ENCODE results near the gene FGF19.
A peak's percentile ranks its signal among the peaks of the same experiment; 100 is the strongest.
"Not testable (repeated sequence)": the region's sequence is repeated elsewhere in the genome, so short reads cannot be mapped to it uniquely, and the experiment has no call there.

FGF19 gene

GRCh38 chr11:69695995-69696394 is 7.8 kb downstream of the FGF19 start:
- DNase-seq (ENCODE audit: low read depth): not testable (repeated sequence)

- no peak for DNase-seq (ENCODE audit: low read depth)
These were observed 8.2 kb downstream of the FGF19 start for GRCh38 chr11:69695581-69695980.

GRCh38 chr11:69694781-69695180 is 9.0 kb downstream of the FGF19 start:
- DNase-seq (ENCODE audit: low read depth): no peak

DNA sequence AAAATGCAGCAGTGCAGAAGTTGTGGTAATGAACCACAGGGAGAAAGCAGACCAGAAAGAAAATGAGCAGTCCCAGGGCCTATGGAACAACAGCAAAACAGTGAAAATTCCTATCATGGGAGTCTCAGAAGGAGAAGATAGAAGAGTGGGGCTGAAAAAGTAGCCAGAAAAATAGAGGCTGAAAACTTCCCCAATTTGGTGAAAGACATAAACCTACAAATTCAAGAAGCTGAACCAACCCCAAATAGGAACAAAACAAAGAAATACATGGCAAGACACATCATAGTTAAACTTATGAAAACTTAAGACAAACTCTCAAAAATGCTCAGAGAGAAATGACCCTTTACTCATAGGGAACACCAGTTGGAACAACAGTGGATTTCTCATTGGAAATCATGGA is 11.4 kb downstream of the FGF19 start:
- DNase-seq (ENCODE audit: low read depth): no peak

DNA sequence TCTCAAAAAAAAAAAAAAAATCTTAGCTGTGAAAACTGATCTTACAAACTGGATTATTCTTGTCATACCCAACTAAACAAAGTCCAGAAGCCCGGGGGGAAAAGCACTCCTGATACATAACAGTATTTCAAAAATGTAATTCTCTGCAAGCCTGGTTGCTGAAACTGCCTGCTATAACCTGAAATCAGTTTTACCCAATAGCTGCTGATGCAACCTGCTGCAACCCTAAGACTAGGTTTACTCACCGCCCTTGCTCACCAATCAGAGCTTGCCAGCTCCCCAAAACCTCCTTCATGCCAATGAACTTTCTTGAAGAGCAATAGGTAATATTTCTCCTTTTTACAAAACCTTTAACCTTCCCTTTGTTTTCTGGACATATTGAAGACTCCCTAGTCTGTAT is 12.4 kb downstream of the FGF19 start:
- no peak for DNase-seq (ENCODE audit: low read depth)

DNA sequence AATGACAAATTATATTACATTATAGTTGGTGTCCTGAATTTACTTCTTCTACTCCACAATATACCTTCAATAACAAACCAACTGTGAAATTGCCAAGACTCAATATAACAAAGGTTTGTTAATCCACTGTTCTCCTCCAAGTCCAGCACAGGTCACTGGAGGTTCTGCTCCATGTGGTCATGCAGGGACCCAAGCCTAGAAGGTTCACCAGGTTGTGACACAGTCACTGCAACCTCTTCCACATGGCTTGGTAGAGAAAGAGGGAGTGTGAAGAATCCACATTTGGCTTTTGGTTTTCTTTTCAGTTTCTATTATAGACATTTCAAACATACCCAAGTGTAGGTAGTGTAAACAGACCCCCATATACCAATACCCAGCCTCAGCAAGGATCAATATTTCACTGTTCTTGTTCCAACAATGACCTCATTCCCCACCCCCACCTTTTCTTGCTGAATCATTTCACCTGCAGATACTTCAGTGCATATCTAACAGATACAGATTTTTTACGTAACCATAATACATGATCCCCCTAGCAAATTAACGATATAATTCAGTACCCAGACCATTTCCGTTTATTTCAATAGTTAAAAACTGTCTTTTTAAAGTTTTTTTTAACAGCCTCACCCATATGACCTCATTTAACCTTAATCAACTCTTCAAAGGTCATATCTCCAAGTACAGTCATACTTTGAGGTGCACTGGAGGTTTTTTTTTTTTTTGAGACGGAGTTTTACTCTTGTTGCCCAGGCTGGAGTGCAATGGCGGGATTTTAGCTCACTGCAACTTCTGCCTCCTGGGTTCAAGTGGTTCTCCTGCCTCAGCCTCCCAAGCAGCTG is 14.1 kb downstream of the FGF19 start:
- no peak for DNase-seq (ENCODE audit: low read depth)

- not testable (repeated sequence) for DNase-seq (ENCODE audit: low read depth)
These were observed 15.7 kb downstream of the FGF19 start for GRCh38 chr11:69687969-69688771.

DNA sequence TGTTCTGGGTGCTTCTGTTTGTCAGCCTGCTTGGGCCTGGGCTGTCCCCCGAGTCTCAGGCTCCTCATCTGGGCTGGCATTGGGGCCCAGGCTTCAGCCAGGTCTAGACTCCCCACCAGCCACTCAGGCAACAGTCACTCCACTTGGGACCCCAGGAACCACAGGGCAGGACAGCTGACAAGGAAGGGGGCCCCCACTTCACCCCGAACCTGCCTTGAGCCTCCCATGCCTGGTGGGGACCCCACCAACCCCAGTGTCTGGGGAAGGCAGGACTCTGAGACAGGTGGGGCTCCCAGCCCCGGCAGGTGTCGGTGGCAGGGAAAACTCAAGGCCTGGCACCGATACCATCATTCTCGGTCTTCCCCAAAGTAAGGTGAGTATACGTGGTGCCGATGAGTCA is 17.0 kb downstream of the FGF19 start:
- no peak for DNase-seq (ENCODE audit: low read depth)

DNA sequence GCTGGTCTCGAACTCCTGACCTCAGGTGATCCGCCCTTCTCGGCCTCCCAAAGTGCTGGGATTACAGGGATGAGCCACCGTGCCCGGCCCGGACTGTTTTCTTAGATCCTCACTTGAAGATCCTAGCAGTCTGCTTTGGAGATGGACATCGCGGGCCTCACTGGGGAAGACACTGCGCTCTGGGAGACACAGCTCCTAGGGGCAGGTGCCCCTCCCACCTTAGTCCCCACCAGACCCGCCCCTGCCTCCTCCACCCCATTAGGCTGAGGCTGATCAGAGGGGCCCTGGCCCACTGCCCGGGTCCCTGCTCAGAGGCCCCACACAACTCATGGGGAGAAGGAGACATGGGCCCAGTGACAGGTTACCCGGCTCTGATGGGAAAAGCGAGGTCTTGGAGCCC is 17.4 kb downstream of the FGF19 start:
- DNase-seq (ENCODE audit: low read depth): no peak

DNA sequence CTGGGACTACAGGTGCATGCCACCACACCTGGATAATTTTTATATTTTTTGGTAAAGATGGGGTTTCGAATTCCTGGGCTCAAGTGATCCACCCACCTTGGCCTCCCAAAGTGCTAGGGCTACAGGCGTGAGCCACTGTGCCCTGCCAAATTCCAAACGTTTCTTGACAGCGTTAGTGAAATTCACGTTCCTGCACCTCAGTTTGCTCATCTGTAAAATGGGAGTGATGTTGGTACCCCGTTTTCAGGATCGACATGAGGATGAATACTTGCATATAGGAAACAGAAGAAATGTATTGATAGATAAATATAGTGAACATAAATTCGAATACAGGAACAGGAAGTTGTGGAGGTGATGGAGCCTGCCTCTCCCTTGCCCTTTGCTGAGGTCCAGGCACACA is 18.5 kb downstream of the FGF19 start:
- DNase-seq (ENCODE audit: low read depth): no peak

DNA sequence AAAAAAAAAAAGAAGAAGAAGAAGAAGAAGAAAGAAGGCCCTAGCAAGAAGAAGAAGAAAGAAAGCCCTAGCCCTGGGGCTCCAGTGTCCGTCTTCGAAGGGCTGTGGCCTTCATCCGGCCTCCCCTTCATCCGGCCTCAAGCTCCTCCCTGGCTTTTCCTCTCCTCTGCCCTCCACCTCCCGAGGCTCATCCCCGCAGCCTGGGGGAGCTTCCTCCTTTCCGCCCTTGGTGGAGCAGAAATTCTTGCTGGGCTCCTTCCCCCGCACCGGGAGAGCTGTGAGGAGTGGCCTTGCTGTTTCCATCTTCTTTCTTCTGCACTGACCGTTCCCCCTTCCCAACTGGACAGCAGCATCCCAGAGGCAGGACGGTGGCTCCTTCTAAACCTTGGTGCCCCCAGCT is 19.2 kb downstream of the FGF19 start:
- DNase-seq (ENCODE audit: low read depth): no peak

GRCh38 chr11:69683764-69684333 is 20.0 kb downstream of the FGF19 start:
- DNase-seq (ENCODE audit: low read depth): no peak

DNA sequence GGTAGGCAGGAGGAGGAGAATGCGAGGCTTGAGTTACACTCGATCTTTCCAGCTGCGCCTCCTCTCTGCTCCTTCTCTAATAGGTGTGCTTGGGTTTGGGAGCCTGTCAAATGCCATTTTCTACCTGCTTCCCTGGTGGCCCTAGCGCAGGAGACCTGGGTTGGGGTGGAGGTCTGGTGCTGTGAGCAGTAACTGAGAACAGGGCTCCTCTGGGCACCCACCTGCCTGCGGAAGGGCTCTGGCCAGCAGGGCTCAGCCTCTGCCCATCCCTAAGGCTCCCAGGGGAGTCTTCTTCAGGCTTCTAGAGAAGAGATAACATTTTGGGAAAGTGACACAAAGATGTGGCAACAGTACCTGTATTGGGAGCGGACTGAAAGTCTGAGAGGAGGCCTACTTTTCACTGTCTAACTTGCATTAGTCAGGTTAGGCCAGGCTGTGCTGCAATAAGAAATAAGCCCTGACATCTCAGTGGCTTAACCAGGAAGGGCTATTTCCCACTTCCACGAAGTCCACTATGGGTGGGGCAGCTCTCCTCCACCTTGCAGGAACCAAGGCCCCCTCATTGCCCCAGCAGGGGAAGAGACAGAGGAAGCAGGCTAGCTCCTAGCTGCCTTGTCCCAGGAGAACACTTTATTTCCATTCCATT is 21.0 kb downstream of the FGF19 start:
- DNase-seq (ENCODE audit: low read depth): no peak

DNA sequence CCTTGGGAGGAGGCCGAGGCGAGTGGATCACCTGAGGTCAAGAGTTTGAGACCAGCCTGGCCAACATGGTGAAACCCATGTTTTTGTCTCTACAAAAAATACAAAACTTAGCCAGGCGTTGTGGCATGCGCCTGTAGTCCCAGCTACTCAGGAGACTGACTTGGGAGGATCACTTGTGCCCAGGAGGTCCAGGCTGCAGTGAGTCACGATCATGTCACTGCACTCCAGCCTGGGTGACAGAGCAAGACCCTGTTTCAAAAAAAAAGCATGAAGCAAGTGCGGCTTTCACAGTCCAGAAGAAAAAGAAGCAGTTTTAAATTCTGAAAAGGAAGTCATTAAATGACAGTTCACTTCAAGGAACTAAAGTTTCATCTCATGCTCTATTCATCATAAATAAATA is 21.6 kb downstream of the FGF19 start:
- no peak for DNase-seq (ENCODE audit: low read depth)

DNA sequence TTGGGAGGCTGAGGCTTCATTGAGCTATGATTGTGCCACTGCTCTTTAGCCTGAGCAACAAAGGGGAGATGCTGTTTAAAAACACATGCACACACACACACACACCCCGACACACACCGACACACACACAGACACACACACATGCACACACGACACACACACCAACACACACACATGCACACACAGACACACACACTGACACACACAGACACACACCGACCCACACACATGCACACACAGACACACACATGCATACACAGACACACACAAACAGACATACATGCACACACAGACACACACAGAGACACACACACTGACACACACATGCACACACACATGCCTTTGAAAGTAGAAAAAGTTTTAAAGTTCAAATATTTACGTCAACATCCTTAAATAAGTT is 23.1 kb downstream of the FGF19 start:
- DNase-seq (ENCODE audit: low read depth): no peak

DNA sequence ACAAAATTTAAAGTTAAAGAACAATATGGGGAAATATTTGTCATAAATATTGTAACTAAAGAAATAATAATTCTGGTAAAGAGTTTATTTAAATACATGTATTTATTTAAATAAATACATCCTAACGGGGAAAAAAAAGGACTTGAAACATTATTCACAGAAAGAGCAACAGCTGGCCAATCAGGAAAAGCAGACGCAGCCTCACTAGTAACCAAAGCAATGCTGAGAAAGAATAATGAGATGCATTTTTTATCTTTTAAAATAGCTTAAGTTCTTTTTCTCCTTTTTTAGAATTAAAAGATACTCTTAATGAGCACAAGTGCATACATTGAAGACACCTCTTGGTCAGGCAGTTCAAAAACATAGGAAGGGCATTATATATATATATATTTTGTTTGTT is 26.1 kb downstream of the FGF19 start:
- no peak for DNase-seq (ENCODE audit: low read depth)

GRCh38 chr11:69674886-69675714 is 28.7 kb downstream of the FGF19 start, which contains the start of gene LTO1:
Gene LTO1, minus strand, starts transcription at chr11:69675353. Its CDS starts 114 bp downstream, at chr11:69675239.
- peak; percentile 86 for DNase-seq (ENCODE audit: low read depth)

DNA sequence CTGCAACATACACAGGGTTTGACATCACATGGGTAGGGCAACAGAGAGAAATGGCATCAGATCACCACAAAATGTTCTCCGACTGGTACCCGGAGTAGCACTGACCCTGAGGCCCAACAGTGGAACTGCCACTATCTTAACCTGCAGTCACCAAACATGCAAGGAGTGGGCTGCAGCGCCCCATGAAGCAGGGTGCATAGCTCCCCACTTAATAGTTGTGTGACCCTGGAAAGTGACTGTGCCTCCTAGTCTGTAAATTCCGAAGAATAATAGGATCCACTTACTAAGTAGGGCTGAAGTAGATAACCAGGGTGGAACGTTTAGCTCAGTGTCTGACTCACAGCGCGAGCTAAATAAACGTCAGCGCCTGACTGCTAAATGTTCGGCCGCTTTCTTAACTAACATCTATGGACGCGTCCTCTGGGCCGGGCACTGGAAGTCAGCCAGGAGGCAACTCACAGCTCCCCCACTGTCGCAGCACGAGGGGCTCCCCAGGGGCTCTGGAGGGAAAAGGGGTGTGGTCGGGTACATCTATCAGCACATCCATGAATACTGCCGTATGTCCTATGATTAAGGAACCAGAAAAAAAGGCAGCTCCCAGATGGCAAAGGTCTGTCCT is 29.4 kb downstream of the FGF19 start:
- peak; percentile 40 for DNase-seq (ENCODE audit: low read depth)

DNA sequence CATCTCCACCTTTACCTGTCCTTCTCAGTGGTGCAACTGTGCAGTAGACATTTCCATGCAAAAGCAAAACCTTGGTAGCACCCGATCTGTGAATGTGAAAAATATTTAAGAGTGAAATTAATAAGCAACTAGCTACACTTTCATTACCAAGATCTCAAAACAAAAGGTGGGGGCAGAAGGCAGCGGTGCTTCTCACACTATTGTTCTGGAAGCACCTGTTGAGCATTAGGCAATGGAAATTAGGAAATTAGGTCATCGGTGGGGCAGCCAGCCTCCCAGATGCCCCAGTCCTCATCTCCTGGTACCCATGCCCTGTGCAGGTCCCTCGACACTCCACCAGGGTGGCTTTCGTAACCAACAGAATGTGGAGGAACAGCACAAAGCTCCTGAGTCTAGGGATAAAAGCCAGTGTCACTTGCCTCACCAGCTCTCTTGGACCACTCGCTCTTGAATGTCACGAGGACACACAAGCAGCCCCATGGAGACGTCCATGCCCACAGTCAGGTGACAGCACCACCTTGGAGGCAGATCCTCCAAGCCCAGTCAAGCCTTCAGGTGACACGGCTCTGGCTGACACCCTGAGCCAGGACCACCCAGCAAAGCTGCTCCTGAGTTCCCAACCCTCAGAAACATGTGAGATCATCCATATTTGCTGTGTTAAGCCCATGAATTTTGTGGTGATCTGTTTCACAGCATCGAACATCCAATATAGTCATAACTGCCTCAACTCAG is 31.9 kb downstream of the FGF19 start:
- DNase-seq (ENCODE audit: low read depth): no peak

- no peak for DNase-seq (ENCODE audit: low read depth)
These were observed 33.5 kb downstream of the FGF19 start for GRCh38 chr11:69670158-69670845.

Data from HS-27A (cell line).